Activated T-helper 1 cell treated with anti-CD3 and anti-CD28 coated beads, Interleukin-2, amount 50 U/mL, for 16 hours (primary cell): ENCODE measurements around the gene LTF.
"Not testable (repeated sequence)": the region's sequence is repeated elsewhere in the genome, so short reads cannot be mapped to it uniquely, and the experiment has no call there.

Experiments
- DNase-seq, 2 donors: peaks; one replicate each; pipeline ENCODE4 v3.0.0-alpha.2; 2020; ENCODE audit warnings: low read depth in 1 of 2, low spot score in 1 of 2

LTF gene

DNA sequence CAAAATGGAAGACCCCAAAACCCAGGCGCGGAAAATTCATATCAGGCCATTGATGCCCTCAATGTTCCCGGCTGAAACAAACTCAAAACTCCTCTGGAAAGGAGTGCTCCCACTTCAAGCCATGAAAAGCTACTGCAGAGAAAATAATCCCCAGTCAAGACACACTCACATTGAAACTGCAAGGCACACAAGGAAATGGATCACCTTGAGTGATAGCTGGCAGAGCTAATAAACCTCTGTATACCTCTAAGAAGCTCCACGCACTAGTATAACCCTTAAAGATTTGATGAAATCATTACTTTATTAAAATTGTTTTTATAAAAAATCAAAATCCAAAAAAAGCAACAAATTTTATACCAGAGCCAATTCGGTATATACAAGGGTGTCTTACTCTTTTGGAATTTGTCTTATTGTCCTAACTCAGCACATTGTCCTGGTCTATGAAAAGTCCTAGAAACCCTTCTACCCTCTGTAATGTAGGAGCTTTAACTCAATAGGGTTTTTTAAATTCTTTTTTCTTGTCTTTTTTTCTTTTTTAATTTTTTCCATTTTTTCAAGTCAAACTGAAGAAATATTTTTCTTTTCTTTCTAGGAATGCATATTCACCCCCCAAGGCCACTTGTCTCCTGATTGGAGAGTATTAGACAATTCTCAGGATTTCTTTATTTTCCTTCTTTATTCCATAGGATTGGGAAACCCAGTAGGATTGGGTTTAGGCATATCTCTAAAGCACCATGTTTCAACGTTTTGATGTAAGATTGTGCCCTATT lies 66.3 kb downstream of the LTF start:
- DNase-seq = no peak

DNA sequence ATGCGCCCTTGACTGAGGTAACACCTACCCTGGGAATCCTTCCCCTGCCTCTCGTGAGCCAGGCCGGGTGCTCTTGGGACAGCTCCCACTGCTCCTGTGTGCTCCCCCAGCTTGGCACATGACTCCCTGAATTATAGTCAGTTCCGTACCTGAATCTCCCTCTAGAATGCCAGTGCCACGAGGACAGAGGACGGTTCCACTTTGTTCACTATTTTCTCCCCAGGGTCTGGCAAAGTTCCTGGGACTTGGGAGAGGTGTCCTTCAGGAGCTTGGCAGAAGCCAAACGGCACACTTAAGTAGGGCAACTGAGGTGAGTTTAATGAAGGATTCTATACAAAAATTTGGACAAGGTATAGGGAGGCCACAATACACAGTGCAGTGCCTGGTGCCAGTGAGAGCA lies 67.6 kb downstream of the LTF start:
- DNase-seq = no peak

DNA sequence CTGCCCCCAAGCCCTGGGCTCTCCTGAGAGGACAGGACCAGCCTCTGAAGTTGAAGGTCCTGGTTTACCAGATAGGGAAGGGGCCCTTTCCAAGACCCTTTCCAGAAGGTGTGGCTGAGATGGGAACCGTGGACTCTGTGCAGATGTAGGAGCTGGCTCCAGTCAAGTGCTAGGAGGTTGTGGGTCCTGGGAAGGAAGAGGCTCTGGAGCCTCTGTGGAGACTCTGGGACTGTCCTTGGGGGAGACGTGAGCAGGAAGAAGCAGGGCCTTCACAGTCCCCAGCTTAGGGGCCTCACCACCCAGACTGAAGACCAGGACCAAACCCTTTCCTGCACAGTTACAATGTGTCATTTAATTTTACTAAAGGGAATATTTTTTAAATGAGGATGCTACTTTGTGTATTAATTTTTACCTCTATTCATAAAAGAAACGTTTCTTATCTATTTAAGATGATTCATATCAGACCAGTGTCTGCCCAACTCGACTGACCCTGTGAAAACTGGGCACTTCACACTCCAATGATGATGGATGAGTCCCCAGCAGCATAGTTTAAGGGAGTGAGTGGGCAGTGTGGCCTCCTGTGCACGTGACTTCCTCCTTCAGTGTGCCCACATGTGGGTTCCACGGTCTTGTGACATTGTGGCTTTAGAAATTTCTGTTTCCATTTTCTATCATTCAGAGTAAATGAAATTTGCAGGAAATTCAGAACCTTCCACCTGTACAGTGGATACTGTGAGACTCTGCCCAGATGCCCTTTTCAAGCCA lies 68.8 kb downstream of the LTF start:
- DNase-seq = no peak

DNA sequence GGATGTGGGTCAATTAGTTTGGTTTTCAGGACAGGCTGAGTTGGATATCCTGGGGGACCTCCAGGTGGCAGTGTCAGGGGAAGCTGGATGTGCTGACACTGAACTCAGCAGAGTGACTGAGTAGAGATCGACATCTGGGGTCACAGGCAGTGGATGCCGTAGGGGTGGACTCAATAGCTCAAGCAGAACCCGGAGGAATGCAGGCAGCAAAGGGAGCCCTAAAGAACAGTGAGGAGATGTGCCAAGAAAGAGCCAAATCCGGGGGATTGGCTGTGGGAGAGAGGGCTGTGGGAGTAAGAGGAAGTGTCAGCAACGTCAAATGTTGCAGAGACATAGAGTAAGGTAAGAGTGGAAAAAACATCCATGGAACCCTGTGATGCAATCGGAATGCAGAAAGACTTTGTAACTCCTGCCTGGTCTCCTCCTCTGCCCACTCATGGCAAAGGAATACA lies 69.5 kb downstream of the LTF start:
- no peak for DNase-seq

DNA sequence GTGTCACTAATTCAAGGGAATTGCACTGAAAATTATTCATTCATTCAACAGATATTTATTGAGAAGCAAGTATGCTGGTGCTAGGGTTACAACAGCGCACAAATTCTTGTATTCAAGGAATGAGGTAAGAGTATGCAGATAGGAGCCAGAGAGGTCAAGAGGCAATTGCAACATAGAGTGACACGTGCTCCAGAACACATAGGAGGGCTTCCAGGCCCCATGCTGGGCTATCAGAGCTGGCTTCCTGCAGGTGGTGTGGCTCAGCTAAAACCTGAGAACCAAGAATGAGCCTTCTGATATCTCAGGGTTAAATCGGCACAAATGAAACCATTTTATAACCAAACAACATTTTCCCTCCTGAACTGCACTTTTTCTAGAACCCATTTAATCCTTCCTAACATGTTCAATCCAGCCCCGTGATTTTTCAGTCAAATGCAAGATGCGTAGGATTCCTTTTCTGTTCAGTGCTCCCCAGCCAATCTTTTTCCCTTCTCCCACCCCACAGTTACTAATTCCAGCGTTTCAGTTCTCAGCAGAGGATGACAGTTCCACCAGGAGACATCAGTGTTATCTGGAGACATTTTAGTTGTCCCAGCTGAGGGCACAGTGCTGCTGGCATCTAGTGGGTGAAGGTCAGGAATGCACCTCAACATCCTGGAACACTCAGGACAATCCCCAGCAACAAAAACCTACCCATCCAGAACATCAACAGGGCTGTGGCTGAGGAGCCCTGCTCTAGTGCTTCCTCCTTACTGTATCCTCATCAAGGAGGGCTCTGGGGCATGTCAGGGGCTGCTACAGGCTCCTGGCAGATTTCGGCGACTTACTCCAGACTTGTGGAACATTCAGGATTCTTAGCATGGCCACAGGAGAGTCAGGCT lies 70.9 kb downstream of the LTF start:
- DNase-seq = no peak

DNA sequence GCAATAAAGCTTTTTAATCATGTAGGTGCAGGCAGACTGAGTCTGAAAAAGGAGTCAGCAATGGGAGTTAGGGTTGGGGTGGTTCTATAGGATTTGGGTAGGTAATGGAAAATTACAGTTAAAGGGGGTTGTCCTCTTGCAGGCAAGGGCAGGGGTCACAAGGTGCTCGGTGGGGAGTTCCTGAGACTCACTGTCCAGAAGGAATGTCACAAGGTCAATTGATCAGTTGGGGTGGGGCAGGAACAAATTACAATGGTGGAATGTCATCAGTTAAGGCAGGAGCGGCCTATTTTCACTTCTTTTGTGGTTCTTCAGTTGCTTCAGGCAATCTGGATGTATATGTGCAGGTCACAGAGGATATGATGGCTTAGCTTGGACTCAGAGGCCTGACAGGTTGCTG lies 71.7 kb downstream of the LTF start:
- no peak for DNase-seq

DNA sequence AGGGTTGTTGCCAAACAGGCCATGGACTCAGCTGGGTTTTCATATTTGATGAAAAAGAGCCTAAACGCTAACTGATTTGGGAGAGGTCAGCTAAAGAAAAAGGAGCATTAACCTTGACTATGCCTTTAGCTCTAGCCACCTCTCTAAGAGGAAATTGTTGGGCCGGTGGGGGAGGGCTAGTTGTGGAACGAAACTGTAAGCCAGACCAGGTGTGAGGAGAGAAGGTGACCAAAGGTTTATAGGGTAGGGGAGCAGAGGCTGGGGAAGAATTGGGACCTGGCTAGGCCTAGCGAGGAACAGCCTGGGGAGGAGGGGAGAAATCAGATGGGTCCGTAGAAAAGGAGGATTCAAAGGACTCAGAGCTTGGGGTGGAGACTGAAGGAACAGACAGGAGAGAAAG lies 73.2 kb downstream of the LTF start:
- DNase-seq = not testable (repeated sequence)

DNA sequence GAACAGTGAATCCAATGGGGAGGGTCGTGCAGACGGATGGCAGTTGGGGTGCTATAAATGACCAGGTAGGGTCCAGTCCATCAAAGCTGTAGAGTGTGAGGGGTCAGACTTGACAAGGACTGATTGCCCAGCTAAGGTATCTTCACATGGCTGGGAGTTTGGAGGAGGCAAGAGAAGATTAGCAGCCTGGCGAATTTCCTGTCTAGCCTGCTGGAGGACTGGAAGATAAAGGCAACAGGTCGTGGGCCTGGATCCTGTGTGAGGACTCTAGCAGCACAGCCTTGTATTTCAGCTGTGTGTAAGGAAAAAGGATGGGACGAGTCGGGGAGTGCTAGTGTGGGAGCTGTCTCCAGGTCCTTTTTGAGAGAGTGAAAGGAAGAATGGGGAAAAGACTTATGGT lies 75.4 kb downstream of the LTF start:
- no peak for DNase-seq

DNA sequence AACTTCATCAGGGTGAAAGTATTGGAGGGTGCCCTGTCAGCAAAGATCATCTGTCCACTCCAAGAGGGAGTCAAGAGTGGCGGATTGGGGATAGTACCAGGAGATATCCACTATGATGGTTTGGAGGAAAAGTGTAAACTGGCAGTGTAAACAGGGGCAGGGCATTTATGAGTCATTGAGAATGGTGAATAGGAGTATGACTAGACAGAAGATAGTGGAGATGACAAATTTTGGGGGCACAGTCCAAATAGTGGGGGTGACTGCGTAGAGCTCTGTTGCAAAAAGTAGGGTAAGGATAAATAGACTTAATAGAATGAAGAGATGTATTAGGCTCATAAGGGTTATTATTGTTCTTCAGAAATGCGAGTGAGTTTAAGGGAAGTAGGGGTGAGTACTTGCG lies 75.9 kb downstream of the LTF start:
- not testable (repeated sequence) for DNase-seq

DNA sequence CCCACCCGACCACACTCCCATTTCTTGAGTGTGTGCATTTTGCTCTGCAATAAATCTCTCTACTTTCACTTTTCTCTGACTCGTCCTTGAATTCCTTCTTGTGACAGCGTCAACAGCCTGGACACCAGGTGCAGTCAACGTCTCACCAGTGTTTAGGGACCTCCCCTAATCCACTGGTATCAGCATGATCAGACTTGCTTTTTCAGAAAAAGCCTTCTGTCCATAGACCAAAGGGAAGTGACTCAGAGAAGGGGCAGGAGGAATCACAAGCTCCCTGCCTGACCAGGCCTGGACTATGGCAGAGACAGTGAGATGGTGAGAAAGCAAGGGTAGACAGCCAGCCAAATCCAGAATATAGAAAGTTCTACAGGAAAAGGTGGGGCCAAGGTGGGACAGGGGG lies 78.5 kb downstream of the LTF start:
- no peak for DNase-seq
